ENCODE measurements around the gene CFAP92. TPM values are rescaled to one million over a fixed set of nuclear protein-coding genes. Genes with fewer than 3 reads are reported as not detected.
A peak's percentile ranks its signal among the peaks of the same experiment; 100 is the strongest.

CFAP92 gene
- total RNA-seq, 1 donor from 2014 or later: 2.0 TPM

- no peaks in the 10 kb centered on the region for H3K9me3 ChIP-seq
- intact Hi-C loops (cut with DNase I): no loop called here
- H3K36me3 ChIP-seq: no peaks in the 10 kb centered on the region
- H3K27me3 ChIP-seq (ENCODE audit: low read depth): no peaks in the 10 kb centered on the region
- no peak for TF ChIP-seq CTCF (IDR thresholded peaks at IDR 0.05)
- no peak overlapping the region for H3K27ac ChIP-seq
- ATAC-seq (no peak), DNase-seq (no peak)
- H3K4me1 ChIP-seq: no peaks in the 10 kb centered on the region
- no peak overlapping the region for H3K4me3 ChIP-seq
Measured at GRCh38 chr3:128983293-128984069, 10.4 kb downstream of the CFAP92 start.

- ATAC-seq (no peak), DNase-seq (no peak)
- no peak for TF ChIP-seq CTCF (IDR thresholded peaks at IDR 0.05)
- Histone ChIP-seq H3K4me3 (no peak overlapping the region), H3K9me3 (no peaks in the 10 kb centered on the region), H3K27me3 (ENCODE audit: low read depth) (no peaks in the 10 kb centered on the region), H3K36me3 (no peaks in the 10 kb centered on the region), H3K4me1 (peaks cover 15% of the 10 kb centered on the region), H3K27ac (no peak overlapping the region)
- intact Hi-C loops (cut with DNase I): loop anchor here (10.0 kb wide), 1 partner anchor 70 kb away; no protein-coding TSS in a partner anchor
Measured at GRCh38 chr3:128975276-128975675, 18.6 kb downstream of the CFAP92 start.

GRCh38 chr3:128973988-128974564 lies 19.8 kb downstream of the CFAP92 start:
- Histone ChIP-seq H3K36me3 (no peaks in the 10 kb centered on the region), H3K27me3 (ENCODE audit: low read depth) (no peaks in the 10 kb centered on the region), H3K4me3 (no peak overlapping the region), H3K4me1 (peaks cover 18% of the 10 kb centered on the region), H3K9me3 (no peaks in the 10 kb centered on the region), H3K27ac (no peak overlapping the region)
- no peak for TF ChIP-seq CTCF (IDR thresholded peaks at IDR 0.05)
- DNase-seq (no peak), ATAC-seq (peak in 1 of 2 donors; percentile 27)
- intact Hi-C loops (cut with DNase I): loop anchor here (10.0 kb wide), 1 partner anchor 71 kb away; no protein-coding TSS in a partner anchor

GRCh38 chr3:128971421-128972100 lies 22.3 kb downstream of the CFAP92 start:
- Histone ChIP-seq H3K9me3 (no peaks in the 10 kb centered on the region), H3K27ac (no peak overlapping the region), H3K36me3 (no peaks in the 10 kb centered on the region), H3K27me3 (ENCODE audit: low read depth) (no peaks in the 10 kb centered on the region), H3K4me1 (peaks cover 18% of the 10 kb centered on the region), H3K4me3 (no peak overlapping the region)
- no peak for TF ChIP-seq CTCF (IDR thresholded peaks at IDR 0.05)
- DNase-seq (no peak), ATAC-seq (peak; percentile 54 to 55)
- intact Hi-C loops (cut with DNase I): loop anchor here (10.0 kb wide), 1 partner anchor 73 kb away; no protein-coding TSS in a partner anchor

- H3K36me3 ChIP-seq: no peaks in the 10 kb centered on the region
- DNase-seq (no peak), ATAC-seq (peak in 1 of 2 donors; percentile 30)
- no peaks in the 10 kb centered on the region for H3K27me3 ChIP-seq (ENCODE audit: low read depth)
- no peak overlapping the region for H3K4me3 ChIP-seq
- intact Hi-C loops (cut with DNase I): loop anchor here (10.0 kb wide), 1 partner anchor 74 kb away; no protein-coding TSS in a partner anchor
- H3K4me1 ChIP-seq: peaks cover 18% of the 10 kb centered on the region
- H3K27ac ChIP-seq: no peak overlapping the region
- no peaks in the 10 kb centered on the region for H3K9me3 ChIP-seq
- TF ChIP-seq CTCF (IDR thresholded peaks at IDR 0.05): no peak
Measured at GRCh38 chr3:128970740-128971047, 23.2 kb downstream of the CFAP92 start.

Data from lower lobe of right lung (tissue), 2 donors.